A549 (cell line): ENCODE results near the gene PLA2G2C.

Source experiments
- BHLHE40 ChIP-seq: IDR thresholded peaks from 2 replicates; pipeline ENCODE4 v1.6.1; 2012; ENCODE audit warnings: low read depth, low read length, inconsistent platforms
- CEBPB ChIP-seq, 2 experiments: fragments of >200 bp in 1 of 2; sonication (Bioruptor Twin) in 1 of 2; formaldehyde crosslinking in 1 of 2; IDR thresholded peaks; 2 replicates each; pipeline ENCODE4 v1.6.1; 2012 to 2016
- EHMT2 ChIP-seq: fragments of 200-600 bp; sonication (generic); IDR thresholded peaks from 2 replicates; pipeline ENCODE4 v1.6.1; 2016; ENCODE audit warnings: antibody characterized with exemption, low read depth, mild to moderate bottlenecking, moderate library complexity
- EP300 ChIP-seq, 2 experiments: fragments of >200 bp; sonication (Bioruptor Twin); formaldehyde crosslinking; IDR thresholded peaks; 2 replicates in 1 of 2; 3 replicates in 1 of 2; pipeline ENCODE4 v1.6.1; 2016 to 2017
- FOSL2 ChIP-seq, 2 experiments: fragments of 450-650 bp in 1 of 2; fragments of >200 bp in 1 of 2; sonication (Bioruptor Twin) in 1 of 2; formaldehyde crosslinking; IDR thresholded peaks; 2 replicates each; pipeline versions ENCODE4 v1.5.0 to v1.6.1; 2016 to 2020; ENCODE audit warnings: mild to moderate bottlenecking in 1 of 2, moderate library complexity in 1 of 2
- KDM1A ChIP-seq: fragments of 200-600 bp; sonication (generic); IDR thresholded peaks from 2 replicates; pipeline ENCODE4 v1.6.1; 2016; ENCODE audit warnings: low read depth, mild to moderate bottlenecking
- POLR2A ChIP-seq: IDR thresholded peaks from 2 replicates; pipeline ENCODE4 v1.6.1; 2012; ENCODE audit warnings: mild to moderate bottlenecking, low read length
- SREBF2 ChIP-seq: fragments of 450-650 bp; IDR thresholded peaks from 2 replicates; pipeline ENCODE4 v1.6.1; 2014; ENCODE audit warnings: mild to moderate bottlenecking, moderate library complexity
- ZSCAN20 ChIP-seq: fragments of 250-450 bp; sonication (Bioruptor Pico); IDR thresholded peaks from 2 replicates; pipeline ENCODE4 v1.8.0; 2022; ENCODE audit warnings: mild to moderate bottlenecking, moderate library complexity
- TF ChIP-seq, protein P1 (sequence below): fragments of >200 bp; sonication (Bioruptor Twin); formaldehyde crosslinking; IDR thresholded peaks from 3 replicates; pipeline ENCODE4 v1.5.1; 2016
- TF ChIP-seq, protein P2 (sequence below): IDR thresholded peaks from 2 replicates; pipeline ENCODE4 v1.6.1; 2012

DNA sequence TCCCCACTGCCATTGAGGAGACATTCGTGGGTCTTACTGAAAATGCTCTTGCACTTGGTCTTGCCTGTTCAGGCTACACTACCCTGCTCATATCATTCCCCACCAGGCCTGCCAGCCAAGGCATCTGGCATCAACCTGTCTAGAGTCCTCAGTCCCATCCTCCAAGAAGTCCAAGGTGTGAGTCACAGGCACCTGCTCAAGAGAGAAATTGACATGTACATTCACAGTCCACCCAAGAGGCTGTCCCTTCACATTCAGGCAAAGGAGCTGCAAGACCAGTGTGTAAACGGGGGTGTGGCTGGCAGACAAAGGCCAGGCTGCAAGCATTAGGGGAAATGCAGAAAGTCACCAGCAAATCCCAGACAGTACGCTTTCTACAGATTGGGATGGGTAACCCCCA lies 13.1 kb upstream of the PLA2G2C start:
- no peak for TF ChIP-seq BHLHE40
- TF ChIP-seq, protein P1, sequence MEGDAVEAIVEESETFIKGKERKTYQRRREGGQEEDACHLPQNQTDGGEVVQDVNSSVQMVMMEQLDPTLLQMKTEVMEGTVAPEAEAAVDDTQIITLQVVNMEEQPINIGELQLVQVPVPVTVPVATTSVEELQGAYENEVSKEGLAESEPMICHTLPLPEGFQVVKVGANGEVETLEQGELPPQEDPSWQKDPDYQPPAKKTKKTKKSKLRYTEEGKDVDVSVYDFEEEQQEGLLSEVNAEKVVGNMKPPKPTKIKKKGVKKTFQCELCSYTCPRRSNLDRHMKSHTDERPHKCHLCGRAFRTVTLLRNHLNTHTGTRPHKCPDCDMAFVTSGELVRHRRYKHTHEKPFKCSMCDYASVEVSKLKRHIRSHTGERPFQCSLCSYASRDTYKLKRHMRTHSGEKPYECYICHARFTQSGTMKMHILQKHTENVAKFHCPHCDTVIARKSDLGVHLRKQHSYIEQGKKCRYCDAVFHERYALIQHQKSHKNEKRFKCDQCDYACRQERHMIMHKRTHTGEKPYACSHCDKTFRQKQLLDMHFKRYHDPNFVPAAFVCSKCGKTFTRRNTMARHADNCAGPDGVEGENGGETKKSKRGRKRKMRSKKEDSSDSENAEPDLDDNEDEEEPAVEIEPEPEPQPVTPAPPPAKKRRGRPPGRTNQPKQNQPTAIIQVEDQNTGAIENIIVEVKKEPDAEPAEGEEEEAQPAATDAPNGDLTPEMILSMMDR, result no peak
- no peak for TF ChIP-seq CEBPB (IDR thresholded peaks at IDR 0.05)
- TF ChIP-seq, protein P2, sequence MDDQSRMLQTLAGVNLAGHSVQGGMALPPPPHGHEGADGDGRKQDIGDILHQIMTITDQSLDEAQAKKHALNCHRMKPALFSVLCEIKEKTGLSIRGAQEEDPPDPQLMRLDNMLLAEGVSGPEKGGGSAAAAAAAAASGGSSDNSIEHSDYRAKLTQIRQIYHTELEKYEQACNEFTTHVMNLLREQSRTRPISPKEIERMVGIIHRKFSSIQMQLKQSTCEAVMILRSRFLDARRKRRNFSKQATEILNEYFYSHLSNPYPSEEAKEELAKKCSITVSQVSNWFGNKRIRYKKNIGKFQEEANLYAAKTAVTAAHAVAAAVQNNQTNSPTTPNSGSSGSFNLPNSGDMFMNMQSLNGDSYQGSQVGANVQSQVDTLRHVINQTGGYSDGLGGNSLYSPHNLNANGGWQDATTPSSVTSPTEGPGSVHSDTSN, result no peak
- TF ChIP-seq EP300 (IDR thresholded peaks at IDR 0.05), result no peak
- TF ChIP-seq SREBF2, result no peak
- TF ChIP-seq ZSCAN20 (CRISPR knock-in tag), result no peak
- no peak for TF ChIP-seq EHMT2
- no peak for TF ChIP-seq FOSL2 (IDR thresholded peaks at IDR 0.05)
- TF ChIP-seq FOSL2 (CRISPR knock-in tag; IDR thresholded peaks at IDR 0.05), result no peak
- TF ChIP-seq KDM1A, result no peak
- TF ChIP-seq POLR2A, result no peak
